Jurkat, Clone E6-1 (cell line): ENCODE measurements around the gene CD300A.

Experiments used
- DNase-seq: peaks from one replicate; pipeline ENCODE4 v3.0.0-alpha.2; 2011; ENCODE audit warnings: low read depth, low spot score
- H3K4me3 ChIP-seq: 2 replicates; pipeline ENCODE4 v1.5.1; 2011; ENCODE audit warnings: mild to moderate bottlenecking, low read length, control low read depth, moderate library complexity

Gene CD300A

DNA sequence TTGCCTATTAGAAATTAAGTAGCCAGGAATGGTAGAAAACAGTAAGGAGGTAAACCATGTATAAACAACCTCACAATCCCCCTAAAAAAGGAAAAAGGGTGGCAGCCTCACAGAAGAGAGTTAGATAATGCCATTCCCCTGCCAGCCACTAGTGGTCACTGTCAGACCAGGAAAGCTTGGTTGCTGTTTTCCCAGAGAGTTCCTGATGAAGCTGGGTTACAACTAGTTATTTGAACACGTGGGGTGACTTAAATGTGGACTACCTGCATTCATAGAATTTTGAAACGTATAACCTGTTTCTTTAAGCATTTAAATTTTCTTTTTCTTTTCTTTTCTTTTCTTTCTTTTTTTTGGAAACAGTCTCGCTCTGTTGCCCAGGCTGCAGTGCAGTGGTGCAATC lies 28.7 kb upstream of the CD300A start:
- H3K4me3 ChIP-seq: no peak overlapping the region
- DNase-seq: no peak

GRCh38 chr17:74439691-74440567 lies 26.5 kb upstream of the CD300A start:
- no peak overlapping the region for H3K4me3 ChIP-seq
- no peak for DNase-seq

GRCh38 chr17:74441537-74441936 lies 24.9 kb upstream of the CD300A start:
- no peak overlapping the region for H3K4me3 ChIP-seq
- DNase-seq: no peak

- no peak for DNase-seq
- no peak overlapping the region for H3K4me3 ChIP-seq
Measured at GRCh38 chr17:74442291-74442669, 24.2 kb upstream of the CD300A start.

GRCh38 chr17:74442670-74443515 lies 23.5 kb upstream of the CD300A start:
- no peak for DNase-seq
- no peak overlapping the region for H3K4me3 ChIP-seq

DNA sequence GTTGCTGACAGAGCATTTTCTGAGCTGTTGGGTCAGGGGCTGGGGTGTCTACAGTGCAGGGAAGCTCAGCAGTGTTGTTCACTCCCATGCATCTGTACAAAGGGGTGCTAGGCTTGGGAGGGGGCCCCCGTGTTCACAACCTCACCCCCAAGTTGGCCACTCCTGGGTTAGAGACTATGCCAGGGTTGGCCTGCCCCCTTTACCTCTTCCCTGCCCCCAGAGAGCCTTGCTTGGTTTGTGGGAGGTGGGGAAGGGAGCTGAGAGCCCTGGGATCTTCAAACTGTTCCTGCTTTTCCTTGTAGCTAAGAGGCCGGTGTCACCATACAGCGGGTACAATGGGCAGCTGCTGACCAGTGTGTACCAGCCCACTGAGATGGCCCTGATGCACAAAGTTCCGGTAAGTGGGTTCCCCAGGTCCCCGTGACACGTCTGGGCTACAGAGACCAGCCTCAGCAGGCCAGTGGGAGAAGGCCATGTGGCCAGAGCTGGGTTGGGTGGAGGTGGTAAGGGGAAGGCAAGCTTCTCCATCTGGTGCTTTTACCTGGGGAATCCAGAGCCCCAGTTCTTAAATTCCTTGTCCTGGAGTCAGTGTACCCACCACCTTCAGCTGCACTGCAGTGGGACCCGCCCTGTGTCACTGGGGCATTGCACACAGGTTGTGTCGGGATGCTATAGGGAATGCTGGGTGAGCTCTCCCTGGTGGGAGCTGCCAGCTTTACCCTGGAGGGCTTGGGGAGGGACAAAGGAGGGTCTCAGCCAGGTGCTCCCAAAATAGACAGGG lies 22.7 kb upstream of the CD300A start:
- H3K4me3 ChIP-seq: no peak overlapping the region
- no peak for DNase-seq

DNA sequence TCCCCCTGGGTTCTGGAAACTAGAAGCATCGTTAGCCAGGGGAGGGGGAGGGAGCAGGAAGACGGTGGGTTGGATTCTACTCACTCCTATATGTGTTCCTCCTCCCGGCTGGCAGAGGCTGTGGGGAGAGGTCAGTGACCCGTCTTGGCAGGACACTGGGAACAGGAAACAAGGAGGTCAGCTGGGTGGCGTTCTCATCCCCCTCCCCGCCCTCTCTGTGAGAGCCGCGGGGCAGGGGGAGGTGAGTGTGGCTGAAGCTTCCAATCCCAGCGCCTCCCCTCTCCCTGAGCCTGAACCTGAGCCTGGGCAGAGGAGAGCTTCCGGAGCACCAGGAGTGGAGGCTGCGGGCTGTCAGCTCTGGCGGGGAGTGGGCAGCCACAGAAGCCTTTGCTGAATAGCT lies 22.0 kb upstream of the CD300A start:
- no peak for DNase-seq
- H3K4me3 ChIP-seq: no peak overlapping the region

- DNase-seq: no peak
- H3K4me3 ChIP-seq: no peak overlapping the region
Measured at GRCh38 chr17:74445158-74445557, 21.3 kb upstream of the CD300A start.

- no peak for DNase-seq
Measured at GRCh38 chr17:74446551-74447500, 19.6 kb upstream of the CD300A start.

DNA sequence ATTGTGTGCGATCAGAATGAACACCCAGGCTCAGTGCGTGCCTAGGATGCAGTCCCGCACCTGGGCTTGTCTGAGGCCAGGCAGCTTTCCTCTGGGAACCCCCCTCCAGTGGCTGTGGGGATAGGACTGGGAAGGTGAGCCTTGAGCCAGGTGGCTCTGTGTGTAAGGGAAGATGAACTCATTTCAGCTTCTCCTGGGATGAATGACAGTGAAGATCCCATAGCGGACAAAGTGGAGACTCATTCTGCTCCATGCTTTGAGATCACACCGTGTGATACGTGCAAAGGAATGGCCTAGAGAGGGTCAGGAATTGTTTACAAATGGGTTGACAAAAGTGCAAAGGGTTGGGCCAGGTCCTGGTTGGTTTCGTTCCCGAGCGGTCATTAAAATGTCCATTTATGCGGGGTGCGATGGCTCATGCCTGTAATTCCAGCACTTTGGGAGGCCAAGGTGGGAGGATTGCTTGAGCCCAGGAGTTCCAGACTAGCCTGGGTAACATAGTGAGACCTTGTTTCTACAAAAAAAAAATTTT lies 18.7 kb upstream of the CD300A start:
- H3K4me3 ChIP-seq: no peak overlapping the region
- DNase-seq: no peak

More at GRCh38 chr17:74446551-74447500, 19.6 kb upstream of the CD300A start:
- H3K4me3 ChIP-seq: no peak overlapping the region

DNA sequence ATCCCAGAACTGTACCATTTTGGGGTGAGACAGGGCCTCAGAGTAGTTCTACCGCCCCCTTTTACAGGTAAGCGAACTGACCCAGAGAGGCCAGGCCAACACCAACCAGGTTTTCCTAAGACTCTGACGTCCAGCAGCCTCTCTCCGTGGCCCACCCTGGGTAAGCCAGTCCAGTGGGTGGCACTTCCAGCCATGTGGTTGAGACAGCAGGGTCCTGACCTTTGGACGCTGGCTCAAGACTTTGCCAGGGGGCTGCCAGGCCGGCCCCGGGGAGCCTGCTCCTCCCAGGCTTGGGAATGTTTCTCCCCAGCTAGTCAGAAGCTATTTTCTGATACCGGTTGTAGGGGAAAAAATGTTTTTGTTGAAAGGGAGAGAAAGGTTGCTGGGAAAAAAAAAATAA lies 17.7 kb upstream of the CD300A start:
- DNase-seq: no peak
- no peak overlapping the region for H3K4me3 ChIP-seq

GRCh38 chr17:74449306-74449705 lies 17.1 kb upstream of the CD300A start:
- DNase-seq: no peak
- H3K4me3 ChIP-seq: no peak overlapping the region

DNA sequence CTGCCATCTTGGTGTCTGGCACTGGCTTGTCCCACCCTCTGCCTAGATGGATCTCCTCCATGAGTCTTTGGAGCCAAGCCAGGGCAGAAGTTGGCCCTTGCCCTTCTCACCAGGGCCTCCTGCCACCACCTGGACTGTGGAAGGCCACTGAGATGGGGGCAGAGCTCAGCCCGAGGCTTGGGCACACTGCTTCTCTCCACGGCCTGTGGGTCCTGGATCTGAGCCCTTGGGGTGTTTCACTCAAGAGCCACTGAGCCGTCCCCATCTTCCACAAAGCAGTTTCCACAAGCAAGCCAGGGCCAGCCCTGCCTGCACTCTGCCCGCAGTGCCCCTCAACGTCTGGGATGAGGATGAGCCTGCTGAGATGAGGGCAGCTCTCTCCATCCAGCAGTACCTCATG lies 16.7 kb upstream of the CD300A start:
- no peak for DNase-seq
- H3K4me3 ChIP-seq: no peak overlapping the region

- H3K4me3 ChIP-seq: no peak overlapping the region
- DNase-seq: no peak
Measured at GRCh38 chr17:74450231-74450630, 16.2 kb upstream of the CD300A start.

DNA sequence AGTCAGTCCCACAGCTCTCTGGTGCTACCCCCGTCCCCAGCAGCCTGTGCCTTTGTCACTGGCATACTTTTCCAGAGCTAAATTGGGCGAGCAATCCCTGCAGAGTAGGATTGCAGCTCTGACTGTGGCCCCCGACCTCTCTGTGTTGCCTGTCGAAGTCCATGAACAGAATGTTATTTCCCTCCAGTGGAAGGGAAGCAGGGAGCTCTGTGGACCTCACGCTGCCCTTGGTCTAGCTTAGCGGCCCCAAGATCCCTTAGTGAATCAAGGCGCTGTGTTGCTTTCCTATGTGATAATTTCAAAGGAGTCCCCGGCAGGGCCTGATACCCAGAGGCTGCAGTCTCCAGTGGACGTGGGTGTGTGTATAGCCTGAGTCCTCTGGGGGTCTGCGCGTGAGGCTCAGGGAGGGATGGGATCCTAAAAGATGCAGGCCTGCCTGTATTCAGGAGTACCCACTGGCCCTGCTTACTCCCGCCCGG lies 15.5 kb upstream of the CD300A start:
- no peak for DNase-seq
- no peak overlapping the region for H3K4me3 ChIP-seq

- no peak for DNase-seq
- H3K4me3 ChIP-seq: no peak overlapping the region
Measured at GRCh38 chr17:74451557-74451956, 14.9 kb upstream of the CD300A start.

DNA sequence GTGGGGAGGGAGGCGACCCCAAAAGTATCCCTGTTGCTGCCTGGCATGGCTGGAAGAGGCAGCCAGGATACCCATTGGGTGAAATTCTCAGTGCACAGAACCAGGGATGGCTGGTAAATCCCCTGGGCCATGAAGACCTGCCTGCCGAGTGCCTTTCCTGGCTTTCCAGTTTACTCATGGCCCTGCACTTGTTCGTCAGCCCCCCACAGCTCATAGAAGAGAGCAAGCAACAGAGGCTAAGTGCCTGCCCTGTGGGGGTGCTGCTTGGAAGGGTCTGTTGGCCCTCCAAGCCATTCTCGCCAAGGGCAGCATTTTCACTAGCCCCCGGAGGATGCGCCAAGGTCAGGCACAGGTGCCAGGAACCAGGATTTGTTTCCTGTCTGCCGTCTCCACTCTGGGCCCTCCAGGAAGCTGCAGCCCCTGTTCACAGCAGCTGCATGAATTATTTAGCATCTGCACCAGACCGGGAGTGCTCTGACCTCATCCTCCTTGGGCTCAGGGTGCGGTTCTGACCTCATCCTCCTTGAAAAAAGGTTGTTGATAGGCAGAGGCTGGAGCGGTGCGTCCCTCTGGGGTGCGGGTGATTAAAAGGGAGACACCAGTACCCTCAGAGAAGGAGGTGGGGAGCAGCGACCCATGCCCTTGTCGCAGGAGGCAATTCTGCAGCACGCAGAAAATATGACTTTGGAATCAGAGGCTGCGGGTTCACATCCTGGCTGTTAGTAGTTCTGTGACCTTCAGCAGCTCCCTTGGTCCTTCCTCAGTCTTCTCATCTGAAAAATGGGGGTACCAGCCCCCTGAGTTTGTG lies 14.2 kb upstream of the CD300A start:
- DNase-seq: peak; percentile 50
- no peak overlapping the region for H3K4me3 ChIP-seq
